GM12872 (cell line): ENCODE results near the gene BBOX1.

Experiments
- TF ChIP-seq, protein P1 (sequence below): IDR thresholded peaks from 3 replicates; pipeline ENCODE4 v1.5.1; 2011; ENCODE audit warnings: low read depth, mild to moderate bottlenecking, low read length, moderate library complexity; ENCODE audit not compliant: insufficient read depth

BBOX1 gene

DNA sequence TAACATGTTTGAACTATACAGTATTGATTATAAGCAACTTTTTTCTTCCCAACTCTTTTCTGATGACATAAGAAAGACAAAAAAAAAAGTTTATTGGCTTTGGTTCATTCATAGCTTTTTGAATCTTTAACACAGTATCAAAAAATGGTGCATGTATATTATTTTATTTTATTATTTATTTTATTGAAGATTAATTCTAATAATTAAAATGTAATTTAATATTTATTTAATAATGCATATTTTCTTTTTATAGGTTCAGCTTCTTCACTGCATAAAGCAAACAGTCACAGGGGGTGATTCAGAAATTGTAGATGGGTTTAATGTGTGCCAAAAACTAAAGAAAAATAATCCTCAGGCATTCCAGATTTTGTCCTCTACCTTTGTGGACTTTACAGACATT lies 78.8 kb downstream of the BBOX1 start:
- TF ChIP-seq, protein P1, sequence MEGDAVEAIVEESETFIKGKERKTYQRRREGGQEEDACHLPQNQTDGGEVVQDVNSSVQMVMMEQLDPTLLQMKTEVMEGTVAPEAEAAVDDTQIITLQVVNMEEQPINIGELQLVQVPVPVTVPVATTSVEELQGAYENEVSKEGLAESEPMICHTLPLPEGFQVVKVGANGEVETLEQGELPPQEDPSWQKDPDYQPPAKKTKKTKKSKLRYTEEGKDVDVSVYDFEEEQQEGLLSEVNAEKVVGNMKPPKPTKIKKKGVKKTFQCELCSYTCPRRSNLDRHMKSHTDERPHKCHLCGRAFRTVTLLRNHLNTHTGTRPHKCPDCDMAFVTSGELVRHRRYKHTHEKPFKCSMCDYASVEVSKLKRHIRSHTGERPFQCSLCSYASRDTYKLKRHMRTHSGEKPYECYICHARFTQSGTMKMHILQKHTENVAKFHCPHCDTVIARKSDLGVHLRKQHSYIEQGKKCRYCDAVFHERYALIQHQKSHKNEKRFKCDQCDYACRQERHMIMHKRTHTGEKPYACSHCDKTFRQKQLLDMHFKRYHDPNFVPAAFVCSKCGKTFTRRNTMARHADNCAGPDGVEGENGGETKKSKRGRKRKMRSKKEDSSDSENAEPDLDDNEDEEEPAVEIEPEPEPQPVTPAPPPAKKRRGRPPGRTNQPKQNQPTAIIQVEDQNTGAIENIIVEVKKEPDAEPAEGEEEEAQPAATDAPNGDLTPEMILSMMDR, result no peak

DNA sequence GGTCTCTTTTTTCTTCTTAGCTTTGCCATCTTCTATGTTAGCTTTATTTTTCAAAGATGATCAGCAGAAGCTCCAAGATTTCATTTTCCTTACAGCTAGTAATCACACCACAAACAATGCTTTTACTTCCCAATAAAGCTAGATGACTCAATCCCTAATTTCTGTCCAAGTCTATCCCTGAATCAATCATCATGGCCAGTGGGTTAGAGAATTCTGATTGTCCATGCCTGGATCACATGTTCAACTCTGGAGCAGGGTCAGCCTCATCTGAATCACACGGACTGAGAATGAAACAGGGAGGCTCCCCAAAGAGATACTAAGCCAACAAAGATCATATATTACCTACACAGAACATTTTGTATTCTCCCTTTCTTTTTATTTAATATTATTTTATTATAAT lies 79.6 kb downstream of the BBOX1 start:
- TF ChIP-seq, protein P1, result no peak

GRCh38 chr11:27122001-27122400 lies 81.4 kb downstream of the BBOX1 start:
- TF ChIP-seq, protein P1, result no peak

- TF ChIP-seq, protein P1, result no peak
Measured at GRCh38 chr11:27124514-27125264, 84.1 kb downstream of the BBOX1 start.

GRCh38 chr11:27129686-27130085 lies 89.1 kb downstream of the BBOX1 start:
- TF ChIP-seq, protein P1, result no peak

- TF ChIP-seq, protein P1, result no peak
Measured at GRCh38 chr11:27130806-27131205, 90.2 kb downstream of the BBOX1 start.

DNA sequence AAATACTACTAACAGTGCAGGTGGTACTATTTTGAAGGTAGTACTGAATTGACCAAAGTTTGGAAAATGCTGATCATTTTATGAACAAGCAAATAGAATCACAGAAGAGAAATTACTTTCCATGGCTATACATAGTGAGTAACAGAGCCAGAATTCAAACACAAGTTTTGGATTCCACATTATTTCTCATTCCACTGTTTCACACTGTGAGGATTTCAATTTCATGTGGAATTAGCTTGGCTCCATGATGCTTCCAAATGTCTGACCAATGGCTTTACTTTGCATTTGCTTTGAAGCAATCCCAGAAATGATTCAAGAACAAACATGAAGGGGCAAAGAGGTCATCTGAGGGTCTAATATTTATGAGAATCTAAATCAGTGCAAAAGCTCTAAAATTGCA lies 98.1 kb downstream of the BBOX1 start:
- TF ChIP-seq, protein P1, result no peak
